Nephron (organoid): Measurements from ENCODE around the gene FIBCD1.

ENCODE experiments used
- H3K27ac Mint-ChIP-seq, 3 experiments: 2 replicates each; pipeline ENCODE4 v1.8.0; 2020; ENCODE audit warnings: mixed read lengths in 3 of 3, mild to moderate bottlenecking in 2 of 3, moderate library complexity in 1 of 3
- H3K27me3 Mint-ChIP-seq: 2 replicates; pipeline ENCODE4 v1.8.0; 2021; ENCODE audit warnings: low read depth, mild to moderate bottlenecking, moderate library complexity, mixed read lengths
- H3K36me3 Mint-ChIP-seq: 2 replicates; pipeline ENCODE4 v1.8.0; 2020; ENCODE audit warnings: low read depth, mixed read lengths
- H3K4me1 Mint-ChIP-seq: 2 replicates; pipeline ENCODE4 v1.8.0; 2020; ENCODE audit warnings: mixed read lengths
- H3K4me3 Mint-ChIP-seq, 3 experiments: 2 replicates each; pipeline ENCODE4 v1.8.0; 2020; ENCODE audit warnings: mild to moderate bottlenecking in 3 of 3, mixed read lengths in 3 of 3, moderate library complexity in 2 of 3
- H3K9me3 Mint-ChIP-seq: 2 replicates; pipeline ENCODE4 v1.8.0; 2020; ENCODE audit warnings: mixed read lengths
- TF ChIP-seq, protein P1 (sequence below), 3 experiments: fragments of 200-600 bp; sonication (generic); IDR thresholded peaks; one replicate each; pipeline ENCODE4 v1.5.0; 2021; ENCODE audit warnings: antibody characterized with exemption in 3 of 3; ENCODE audit not compliant: unreplicated experiment in 3 of 3

FIBCD1 gene

DNA sequence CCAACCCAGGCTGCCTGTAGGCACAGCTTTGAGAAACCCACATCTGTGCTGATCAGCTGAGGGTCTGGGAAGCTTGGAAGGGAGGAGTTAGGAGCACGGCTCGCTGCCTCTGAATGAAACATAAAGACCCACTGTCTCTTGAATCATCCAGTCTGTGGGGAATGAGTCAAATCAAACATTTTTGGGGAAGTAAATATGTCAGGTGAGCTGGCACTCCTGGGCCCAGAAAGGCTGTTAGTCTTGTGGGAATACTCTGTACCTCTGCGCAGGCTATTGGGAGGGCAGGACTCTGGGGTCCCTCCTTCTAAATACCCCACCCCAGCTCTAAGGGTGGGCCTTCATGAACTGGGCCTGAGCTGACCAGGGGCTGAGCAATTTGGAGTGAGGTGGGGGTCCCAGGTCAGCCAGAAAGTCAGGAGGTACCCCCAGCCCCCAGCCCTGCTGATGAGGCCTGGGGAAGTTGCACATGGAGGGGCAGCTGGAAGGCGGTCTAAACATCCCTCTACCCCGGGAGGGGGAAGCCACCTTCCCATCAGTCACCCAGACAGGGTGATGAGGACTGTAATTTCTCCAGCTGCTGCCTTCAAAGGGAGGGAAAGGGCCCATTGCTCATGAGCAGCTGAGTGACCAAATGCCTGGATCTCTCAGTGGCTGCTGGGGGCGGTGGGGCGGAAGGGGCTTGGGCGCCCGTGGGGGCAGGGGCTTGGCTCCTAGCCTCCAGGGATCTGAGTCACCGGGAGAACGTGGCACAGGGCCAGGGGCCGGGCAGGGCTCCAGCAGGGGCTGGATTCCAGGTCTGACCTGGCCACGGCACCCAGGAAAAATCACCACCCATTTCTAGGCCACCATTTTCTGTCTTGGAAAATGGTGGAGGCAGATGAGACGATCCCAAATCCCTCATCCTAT, 10.8 kb downstream of the FIBCD1 start:
- TF ChIP-seq, protein P1, sequence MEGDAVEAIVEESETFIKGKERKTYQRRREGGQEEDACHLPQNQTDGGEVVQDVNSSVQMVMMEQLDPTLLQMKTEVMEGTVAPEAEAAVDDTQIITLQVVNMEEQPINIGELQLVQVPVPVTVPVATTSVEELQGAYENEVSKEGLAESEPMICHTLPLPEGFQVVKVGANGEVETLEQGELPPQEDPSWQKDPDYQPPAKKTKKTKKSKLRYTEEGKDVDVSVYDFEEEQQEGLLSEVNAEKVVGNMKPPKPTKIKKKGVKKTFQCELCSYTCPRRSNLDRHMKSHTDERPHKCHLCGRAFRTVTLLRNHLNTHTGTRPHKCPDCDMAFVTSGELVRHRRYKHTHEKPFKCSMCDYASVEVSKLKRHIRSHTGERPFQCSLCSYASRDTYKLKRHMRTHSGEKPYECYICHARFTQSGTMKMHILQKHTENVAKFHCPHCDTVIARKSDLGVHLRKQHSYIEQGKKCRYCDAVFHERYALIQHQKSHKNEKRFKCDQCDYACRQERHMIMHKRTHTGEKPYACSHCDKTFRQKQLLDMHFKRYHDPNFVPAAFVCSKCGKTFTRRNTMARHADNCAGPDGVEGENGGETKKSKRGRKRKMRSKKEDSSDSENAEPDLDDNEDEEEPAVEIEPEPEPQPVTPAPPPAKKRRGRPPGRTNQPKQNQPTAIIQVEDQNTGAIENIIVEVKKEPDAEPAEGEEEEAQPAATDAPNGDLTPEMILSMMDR (IDR thresholded peaks at IDR 0.05; ENCODE audit: unreplicated experiment in 3 of 3), result no peak
- no peak overlapping the region for H3K4me3 Mint-ChIP-seq
- H3K36me3 Mint-ChIP-seq, result no peaks in the 10 kb centered on the region

DNA sequence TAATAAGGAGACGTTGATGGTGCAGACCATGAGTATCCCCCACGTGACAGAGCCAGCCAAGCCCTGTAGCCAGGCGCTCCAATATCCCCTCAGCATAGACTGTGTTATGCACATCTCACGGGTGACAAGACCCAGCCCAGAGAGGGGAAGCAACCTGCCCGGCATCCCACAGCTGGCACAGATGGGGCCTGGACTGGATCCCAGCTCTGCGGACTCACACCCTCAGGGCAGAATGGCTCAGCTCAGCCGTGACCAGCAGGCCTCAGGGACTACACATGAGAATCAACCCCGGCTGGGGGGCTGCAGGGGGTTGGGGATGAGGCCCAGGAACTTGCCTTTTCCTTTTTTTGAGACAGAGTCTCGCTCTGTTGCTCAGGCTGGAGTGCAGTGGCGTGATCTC, 11.7 kb downstream of the FIBCD1 start:
- no peak overlapping the region for H3K27ac Mint-ChIP-seq
- no peaks in the 10 kb centered on the region for H3K9me3 Mint-ChIP-seq
- H3K4me3 Mint-ChIP-seq, result no peak overlapping the region
- H3K27me3 Mint-ChIP-seq, result peaks cover 27% of the 10 kb centered on the region
- TF ChIP-seq, protein P1 (IDR thresholded peaks at IDR 0.05; ENCODE audit: unreplicated experiment in 3 of 3), result no peak
- H3K36me3 Mint-ChIP-seq, result no peaks in the 10 kb centered on the region
- peaks cover 19% of the 10 kb centered on the region for H3K4me1 Mint-ChIP-seq

More for the DNA sequence above, 10.8 kb downstream of the FIBCD1 start:
- Mint-ChIP-seq H3K27ac (peak overlapping the region in 1 of 3 experiments; percentile 32), H3K27me3 (peaks cover 27% of the 10 kb centered on the region), H3K9me3 (no peaks in the 10 kb centered on the region), H3K4me1 (peaks cover 16% of the 10 kb centered on the region)

DNA sequence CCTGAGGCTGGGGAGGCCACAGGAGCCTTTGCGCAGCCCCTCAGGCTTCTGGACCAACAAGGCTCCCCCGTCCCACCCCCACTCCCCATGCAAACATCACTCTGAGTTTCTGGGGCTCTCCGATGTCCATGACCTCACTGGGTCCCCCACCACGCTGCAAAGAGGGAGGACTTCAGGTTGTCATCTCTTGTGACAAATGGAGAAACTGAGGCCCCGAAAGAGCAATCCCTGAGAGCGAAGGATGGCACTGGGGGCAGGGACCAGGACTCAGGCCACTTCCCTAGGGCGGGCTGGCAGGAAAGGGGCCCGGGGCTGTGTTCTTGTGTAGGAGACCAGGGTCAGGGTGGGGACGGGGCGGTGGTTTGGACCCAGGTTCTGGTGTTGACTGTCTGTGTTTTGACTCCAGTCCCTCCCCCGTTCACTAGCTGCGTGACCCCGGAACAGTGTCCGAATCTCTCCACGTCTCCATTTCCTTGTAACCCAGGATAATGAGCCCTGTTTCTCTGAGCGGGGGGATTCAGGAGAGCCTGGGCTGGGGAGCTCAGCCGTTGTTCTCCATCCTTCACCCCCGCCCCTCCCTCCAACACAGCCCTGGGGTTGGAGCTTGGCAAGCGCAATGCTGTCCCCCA, 13.9 kb downstream of the FIBCD1 start:
- TF ChIP-seq, protein P1 (IDR thresholded peaks at IDR 0.05; ENCODE audit: unreplicated experiment in 3 of 3), result no peak
- no peak overlapping the region for H3K27ac Mint-ChIP-seq
- H3K36me3 Mint-ChIP-seq, result no peaks in the 10 kb centered on the region
- H3K9me3 Mint-ChIP-seq, result no peaks in the 10 kb centered on the region
- H3K4me3 Mint-ChIP-seq, result no peak overlapping the region
- peaks cover 34% of the 10 kb centered on the region for H3K27me3 Mint-ChIP-seq
- peaks cover 27% of the 10 kb centered on the region for H3K4me1 Mint-ChIP-seq

DNA sequence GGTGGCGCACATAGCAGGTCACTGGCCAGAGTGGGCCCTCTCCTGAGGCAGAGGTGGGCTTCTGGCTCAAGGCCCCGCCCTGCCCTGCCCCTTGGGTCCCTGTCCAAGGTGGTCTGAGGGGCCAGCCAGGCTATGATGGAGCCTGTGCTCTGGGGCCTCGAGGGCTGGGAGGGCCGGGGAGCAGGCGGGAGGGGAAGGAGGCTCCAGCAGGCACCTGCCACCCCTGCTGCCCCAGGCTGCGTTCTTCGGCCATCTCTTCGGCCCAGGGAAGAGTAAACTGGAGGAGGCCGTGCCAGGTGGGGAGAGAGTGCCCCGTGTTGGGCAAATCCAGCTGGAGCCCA, 14.6 kb downstream of the FIBCD1 start:
- Mint-ChIP-seq H3K9me3 (no peaks in the 10 kb centered on the region), H3K4me3 (no peak overlapping the region), H3K27ac (no peak overlapping the region), H3K27me3 (peaks cover 36% of the 10 kb centered on the region), H3K4me1 (peaks cover 27% of the 10 kb centered on the region), H3K36me3 (no peaks in the 10 kb centered on the region)
- TF ChIP-seq, protein P1 (IDR thresholded peaks at IDR 0.05; ENCODE audit: unreplicated experiment in 3 of 3), result no peak

DNA sequence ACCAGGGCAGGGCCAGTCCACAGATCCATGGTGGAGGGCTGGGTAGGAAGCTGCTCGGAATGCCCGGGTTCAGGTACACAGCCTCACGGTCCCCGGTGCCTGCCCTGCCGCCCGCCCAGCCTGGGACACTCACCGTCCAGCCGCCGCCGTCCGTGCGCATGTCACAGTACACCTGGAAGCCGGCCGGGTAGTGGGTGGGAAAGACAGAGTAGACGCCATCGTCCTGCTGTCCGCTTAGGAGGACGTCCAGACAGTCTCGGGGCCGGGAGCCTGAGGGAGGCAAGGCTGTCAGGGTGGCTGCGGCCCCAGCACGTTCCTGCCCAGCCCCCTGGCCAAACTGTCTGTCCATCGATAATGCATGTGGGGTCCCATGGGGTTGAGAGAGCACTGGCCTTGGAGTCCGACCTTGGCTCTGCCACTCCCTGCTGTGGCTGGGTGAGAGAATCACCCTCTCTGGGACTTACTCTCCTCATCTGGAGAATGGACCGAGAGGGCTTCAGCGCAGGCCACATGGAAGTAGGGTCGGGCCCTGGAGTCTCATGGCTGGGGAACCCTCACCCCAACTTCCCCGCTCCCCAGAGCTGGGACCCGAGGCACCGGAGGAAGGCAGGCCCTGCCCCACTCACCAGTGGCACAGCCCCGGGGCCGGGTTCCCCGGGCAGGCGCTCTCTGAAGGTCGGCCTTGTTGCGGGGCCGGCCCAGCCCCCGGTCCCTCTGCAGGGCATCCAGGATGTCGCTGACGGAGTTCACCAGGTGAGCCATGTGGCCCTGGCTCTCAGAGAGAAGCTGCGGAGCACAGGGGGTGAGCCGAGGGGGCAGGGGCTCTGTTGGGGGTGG, 15.2 kb downstream of the FIBCD1 start:
- H3K4me3 Mint-ChIP-seq, result no peak overlapping the region
- H3K36me3 Mint-ChIP-seq, result no peaks in the 10 kb centered on the region
- no peaks in the 10 kb centered on the region for H3K9me3 Mint-ChIP-seq
- H3K27ac Mint-ChIP-seq, result no peak overlapping the region
- TF ChIP-seq, protein P1 (IDR thresholded peaks at IDR 0.05; ENCODE audit: unreplicated experiment in 3 of 3), result no peak
- H3K27me3 Mint-ChIP-seq, result peaks cover 36% of the 10 kb centered on the region
- H3K4me1 Mint-ChIP-seq, result peaks cover 27% of the 10 kb centered on the region
